BLaER1 treated with 17β-estradiol and CSF1 and Interleukin-3, amounts not matched to agents 10 nM and 100 nM (cell line): Measurements from ENCODE around the gene CEP131.

Experiments
- H3K27ac ChIP-seq, 11 experiments: shearing (Covaris generic); formaldehyde crosslinking; 2 replicates each; pipeline ENCODE4 v1.8.1; 2022
- H3K27me3 ChIP-seq, 11 experiments: shearing (Covaris generic); formaldehyde crosslinking; 2 replicates each; pipeline ENCODE4 v1.8.1; 2022
- H3K36me3 ChIP-seq, 11 experiments: shearing (Covaris generic); formaldehyde crosslinking; 2 replicates each; pipeline ENCODE4 v1.8.1; 2022
- H3K4me1 ChIP-seq, 10 experiments: shearing (Covaris generic); formaldehyde crosslinking; 2 replicates each; pipeline ENCODE4 v1.8.1; 2022
- H3K4me2 ChIP-seq, 11 experiments: shearing (Covaris generic); formaldehyde crosslinking; 2 replicates each; pipeline ENCODE4 v1.8.1; 2022
- H3K4me3 ChIP-seq, 10 experiments: shearing (Covaris generic); formaldehyde crosslinking; 2 replicates each; pipeline ENCODE4 v1.8.1; 2022
- H3K9ac ChIP-seq, 11 experiments: shearing (Covaris generic); formaldehyde crosslinking; 2 replicates each; pipeline ENCODE4 v1.8.1; 2022
- H3K9me3 ChIP-seq, 11 experiments: shearing (Covaris generic); formaldehyde crosslinking; replicated peaks in 1 of 11; 2 replicates each; pipeline ENCODE4 v1.8.1; 2022
- H4K20me1 ChIP-seq, 11 experiments: shearing (Covaris generic); formaldehyde crosslinking; 2 replicates each; pipeline ENCODE4 v1.8.1; 2022
- Cebpa-rat ChIP-seq, 11 experiments: shearing (Covaris generic); IDR thresholded peaks; 2 replicates each; pipeline ENCODE4 v1.8.1; 2022

The CEP131 gene

GRCh38 chr17:81221371-81221841 is 1.4 kb downstream of the CEP131 start:
- no peak for TF ChIP-seq Cebpa-rat (IDR thresholded peaks at IDR 0.05)
- peak overlapping the region; percentile 97 to 100 (median 99) for H3K4me2 ChIP-seq
- no peak overlapping the region for H3K27ac ChIP-seq
- H3K27me3 ChIP-seq: no peaks in the 10 kb centered on the region
- H4K20me1 ChIP-seq: peaks cover 0 to 43% (median 12%) of the 10 kb centered on the region in 11 experiments; a peak in 13 of 22 replicates
- peak overlapping the region in 8 of 10 experiments; percentile 86 to 98 (median 94); a peak in 16 of 20 replicates for H3K4me3 ChIP-seq
- peaks cover 0 to 38% (median 34%) of the 10 kb centered on the region in 11 experiments; a peak in 20 of 22 replicates for H3K36me3 ChIP-seq
- no peaks in the 10 kb centered on the region for H3K9me3 ChIP-seq
- peaks cover 19 to 27% (median 25%) of the 10 kb centered on the region in 10 experiments for H3K4me1 ChIP-seq
- H3K9ac ChIP-seq: peak overlapping the region; percentile 5 to 90 (median 83); a peak in 19 of 22 replicates

DNA sequence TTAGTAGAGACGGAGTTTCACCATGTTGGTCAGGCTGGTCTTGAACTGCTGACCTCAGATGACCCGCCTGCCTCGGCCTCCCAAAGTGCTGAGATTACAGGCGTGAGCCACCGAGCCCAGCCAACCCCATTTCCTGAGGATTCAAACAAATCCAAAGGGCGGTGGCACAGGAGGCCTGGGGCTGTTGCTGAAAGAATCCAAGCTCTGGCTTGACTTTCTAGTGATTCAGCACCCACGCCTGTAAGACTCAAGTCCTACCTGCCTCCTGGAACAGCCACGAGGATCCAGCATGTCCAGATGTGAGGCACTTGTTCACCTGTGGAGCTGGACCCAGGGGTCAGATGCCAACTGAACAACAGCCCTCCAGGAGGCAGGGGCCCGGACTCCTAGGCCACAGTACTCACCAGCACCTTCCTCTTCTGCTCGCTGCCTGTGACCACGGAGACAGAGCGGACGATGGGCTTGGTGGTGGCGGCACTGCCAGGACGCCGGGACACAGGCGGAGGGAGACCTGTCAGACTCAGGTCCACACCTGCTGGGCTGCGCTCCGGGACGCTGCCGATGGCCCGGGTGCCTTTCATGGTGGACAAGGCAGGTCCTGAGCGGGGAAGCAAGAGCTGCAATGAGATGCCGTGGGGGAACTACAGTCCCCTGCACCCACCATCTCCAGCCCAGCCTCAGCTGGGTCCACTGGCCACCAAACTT is 3.1 kb downstream of the CEP131 start:
- peaks cover 0 to 50% (median 38%) of the 10 kb centered on the region in 11 experiments; a peak in 20 of 22 replicates for H3K36me3 ChIP-seq
- H3K4me3 ChIP-seq: no peak overlapping the region
- H3K27me3 ChIP-seq: no peaks in the 10 kb centered on the region
- peaks cover 19 to 27% (median 25%) of the 10 kb centered on the region in 10 experiments for H3K4me1 ChIP-seq
- no peak overlapping the region for H3K4me2 ChIP-seq
- no peak for TF ChIP-seq Cebpa-rat (IDR thresholded peaks at IDR 0.05)
- H4K20me1 ChIP-seq: peaks cover 0 to 49% (median 12%) of the 10 kb centered on the region in 11 experiments; a peak in 13 of 22 replicates
- no peaks in the 10 kb centered on the region for H3K9me3 ChIP-seq
- peak overlapping the region in 4 of 11 experiments; percentile 3 to 33 (median 21); a peak in 2 of 22 replicates for H3K9ac ChIP-seq
- no peak overlapping the region for H3K27ac ChIP-seq

- H4K20me1 ChIP-seq: peaks cover 0 to 51% (median 12%) of the 10 kb centered on the region in 11 experiments; a peak in 13 of 22 replicates
- peak overlapping the region in 4 of 11 experiments; percentile 6 to 29 (median 14); a peak in 4 of 22 replicates for H3K9ac ChIP-seq
- no peaks in the 10 kb centered on the region for H3K27me3 ChIP-seq
- H3K27ac ChIP-seq: no peak overlapping the region
- no peaks in the 10 kb centered on the region for H3K9me3 ChIP-seq
- peaks cover 19 to 25% (median 23%) of the 10 kb centered on the region in 10 experiments for H3K4me1 ChIP-seq
- TF ChIP-seq Cebpa-rat (IDR thresholded peaks at IDR 0.05): no peak
- H3K4me3 ChIP-seq: no peak overlapping the region
- peaks cover 0 to 50% (median 38%) of the 10 kb centered on the region in 11 experiments; a peak in 20 of 22 replicates for H3K36me3 ChIP-seq
- H3K4me2 ChIP-seq: no peak overlapping the region
These were observed 3.8 kb downstream of the CEP131 start for GRCh38 chr17:81218991-81219390.

- Histone ChIP-seq H3K27me3 (no peaks in the 10 kb centered on the region), H3K36me3 (peaks cover 0 to 54% (median 38%) of the 10 kb centered on the region in 11 experiments; a peak in 20 of 22 replicates), H3K9ac (peak overlapping the region in 2 of 11 experiments; percentile 13 to 29; a peak in 4 of 22 replicates), H3K4me1 (peaks cover 15 to 20% (median 18%) of the 10 kb centered on the region in 10 experiments), H3K9me3 (no peaks in the 10 kb centered on the region), H3K27ac (no peak overlapping the region), H4K20me1 (peaks cover 0 to 56% (median 13%) of the 10 kb centered on the region in 11 experiments; a peak in 13 of 22 replicates), H3K4me3 (no peak overlapping the region), H3K4me2 (no peak overlapping the region)
- no peak for TF ChIP-seq Cebpa-rat (IDR thresholded peaks at IDR 0.05)
These were observed 4.3 kb downstream of the CEP131 start for GRCh38 chr17:81218459-81218858.

- no peaks in the 10 kb centered on the region for H3K9me3 ChIP-seq
- no peak overlapping the region for H3K9ac ChIP-seq
- H3K27me3 ChIP-seq: no peaks in the 10 kb centered on the region
These were observed 5.3 kb downstream of the CEP131 start for GRCh38 chr17:81217491-81217890.

GRCh38 chr17:81213978-81214377 is 8.8 kb downstream of the CEP131 start:
- Histone ChIP-seq H3K36me3 (peaks cover 0 to 45% (median 26%) of the 10 kb centered on the region in 11 experiments; a peak in 20 of 22 replicates), H3K27me3 (no peaks in the 10 kb centered on the region), H3K27ac (no peak overlapping the region), H4K20me1 (peaks cover 0 to 68% (median 13%) of the 10 kb centered on the region in 11 experiments; a peak in 11 of 22 replicates), H3K4me1 (peaks cover 13 to 26% (median 16%) of the 10 kb centered on the region in 10 experiments), H3K4me3 (no peak overlapping the region), H3K9me3 (no peaks in the 10 kb centered on the region), H3K4me2 (no peak overlapping the region), H3K9ac (no peak overlapping the region)
- no peak for TF ChIP-seq Cebpa-rat (IDR thresholded peaks at IDR 0.05)

More at GRCh38 chr17:81217491-81217890, 5.3 kb downstream of the CEP131 start:
- Histone ChIP-seq H3K27ac (no peak overlapping the region), H3K36me3 (peaks cover 0 to 55% (median 38%) of the 10 kb centered on the region in 11 experiments; a peak in 20 of 22 replicates), H4K20me1 (peaks cover 0 to 61% (median 13%) of the 10 kb centered on the region in 11 experiments; a peak in 13 of 22 replicates), H3K4me1 (peaks cover 14 to 20% (median 15%) of the 10 kb centered on the region in 10 experiments), H3K4me2 (no peak overlapping the region), H3K4me3 (no peak overlapping the region)
- no peak for TF ChIP-seq Cebpa-rat (IDR thresholded peaks at IDR 0.05)

DNA sequence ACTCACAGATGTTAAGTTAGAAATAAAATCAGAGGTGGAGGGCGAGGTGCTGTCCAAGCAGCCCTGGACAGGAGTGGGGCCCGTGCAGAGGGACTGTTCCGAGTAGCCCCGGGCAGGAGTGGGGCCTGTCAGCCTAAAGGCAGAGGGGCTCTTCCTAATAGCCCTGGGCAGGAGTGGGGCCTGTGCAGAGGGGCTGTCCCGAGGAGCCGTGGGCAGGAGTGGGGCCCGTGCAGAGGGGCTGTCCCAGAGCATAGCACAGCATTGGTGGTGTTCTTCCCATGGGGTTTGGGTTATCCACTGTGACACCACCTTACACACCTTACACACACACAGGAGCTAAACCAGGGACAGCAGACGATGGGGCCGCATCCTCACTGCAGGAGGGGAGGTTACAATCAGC is 10.4 kb downstream of the CEP131 start:
- H3K27me3 ChIP-seq: no peaks in the 10 kb centered on the region
- TF ChIP-seq Cebpa-rat (IDR thresholded peaks at IDR 0.05): no peak
- peaks cover 18 to 41% (median 24%) of the 10 kb centered on the region in 10 experiments for H3K4me1 ChIP-seq
- H3K4me3 ChIP-seq: no peak overlapping the region
- no peak overlapping the region for H3K27ac ChIP-seq
- H3K36me3 ChIP-seq: peaks cover 0 to 40% (median 18%) of the 10 kb centered on the region in 11 experiments; a peak in 15 of 22 replicates
- no peak overlapping the region; a peak in 1 of 22 replicates for H3K4me2 ChIP-seq
- H3K9me3 ChIP-seq: no peaks in the 10 kb centered on the region
- no peak overlapping the region for H3K9ac ChIP-seq
- H4K20me1 ChIP-seq: peaks cover 0 to 68% (median 23%) of the 10 kb centered on the region in 11 experiments; a peak in 16 of 22 replicates

GRCh38 chr17:81210868-81211267 is 11.9 kb downstream of the CEP131 start:
- H3K27ac ChIP-seq: peak overlapping the region in 1 of 11 experiments; percentile 12; a peak in 2 of 22 replicates
- H3K9ac ChIP-seq: peak overlapping the region; percentile 11 to 64 (median 36); a peak in 12 of 22 replicates
- no peak overlapping the region for H3K4me3 ChIP-seq
- peaks cover 23 to 56% (median 38%) of the 10 kb centered on the region in 10 experiments for H3K4me1 ChIP-seq
- H3K4me2 ChIP-seq: peak overlapping the region; percentile 66 to 87 (median 77)
- no peak for TF ChIP-seq Cebpa-rat (IDR thresholded peaks at IDR 0.05)
- H3K36me3 ChIP-seq: peaks cover 0 to 34% (median 8%) of the 10 kb centered on the region in 11 experiments; a peak in 15 of 22 replicates
- H3K27me3 ChIP-seq: no peaks in the 10 kb centered on the region
- peaks cover 0 to 68% (median 33%) of the 10 kb centered on the region in 11 experiments; a peak in 17 of 22 replicates for H4K20me1 ChIP-seq
- no peaks in the 10 kb centered on the region for H3K9me3 ChIP-seq
